Lower leg skin (tissue), 3 donors: Measurements from ENCODE around the gene WWTR1.

Experiments used
- POLR2A ChIP-seq, 2 donors: fragments of 450-650 bp; IDR thresholded peaks; one replicate each; pipeline ENCODE4 v1.6.1; 2016 to 2017; ENCODE audit warnings: antibody characterized with exemption in 2 of 2, mild to moderate bottlenecking in 1 of 2, moderate library complexity in 1 of 2
- TF ChIP-seq, protein P1 (sequence below), 3 donors: fragments of 450-650 bp; IDR thresholded peaks; one replicate each; pipeline ENCODE4 v1.5.1; 2016; ENCODE audit warnings: antibody characterized with exemption in 3 of 3, mild to moderate bottlenecking in 3 of 3, moderate library complexity in 2 of 3

DNA sequence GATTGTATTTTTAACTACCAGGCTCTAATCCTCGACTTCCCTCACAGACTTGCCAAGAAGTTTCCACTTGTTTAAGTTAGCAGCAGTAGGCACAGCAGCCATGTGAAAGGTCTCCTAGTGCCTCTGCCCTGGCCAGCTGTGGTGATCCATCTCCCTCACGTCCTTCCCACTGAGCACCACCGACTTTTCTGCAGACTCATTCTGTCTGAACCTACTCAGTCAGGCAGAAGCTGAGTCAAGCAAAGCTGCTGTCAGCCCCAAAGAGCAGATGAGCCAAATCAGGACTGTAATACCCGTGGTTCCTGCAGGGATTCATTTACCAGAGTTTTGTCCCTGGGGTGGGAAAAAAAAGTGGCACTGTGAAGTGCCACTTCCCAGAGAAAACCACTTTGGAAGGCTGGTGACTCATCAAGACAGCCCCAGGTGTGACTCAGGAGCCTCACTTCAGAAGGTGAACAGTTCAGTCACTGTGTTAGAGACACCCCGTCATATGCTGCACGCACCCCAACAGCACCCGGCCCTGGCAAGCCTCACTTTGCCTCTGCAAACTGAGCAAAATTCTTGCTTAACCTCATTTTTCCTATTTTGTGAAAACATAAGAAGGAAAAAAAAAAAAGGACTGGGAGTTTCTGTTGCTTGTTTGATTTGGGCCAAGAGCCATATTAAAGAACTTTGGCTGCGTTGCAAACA, 76.0 kb downstream of the WWTR1 start:
- TF ChIP-seq, protein P1, sequence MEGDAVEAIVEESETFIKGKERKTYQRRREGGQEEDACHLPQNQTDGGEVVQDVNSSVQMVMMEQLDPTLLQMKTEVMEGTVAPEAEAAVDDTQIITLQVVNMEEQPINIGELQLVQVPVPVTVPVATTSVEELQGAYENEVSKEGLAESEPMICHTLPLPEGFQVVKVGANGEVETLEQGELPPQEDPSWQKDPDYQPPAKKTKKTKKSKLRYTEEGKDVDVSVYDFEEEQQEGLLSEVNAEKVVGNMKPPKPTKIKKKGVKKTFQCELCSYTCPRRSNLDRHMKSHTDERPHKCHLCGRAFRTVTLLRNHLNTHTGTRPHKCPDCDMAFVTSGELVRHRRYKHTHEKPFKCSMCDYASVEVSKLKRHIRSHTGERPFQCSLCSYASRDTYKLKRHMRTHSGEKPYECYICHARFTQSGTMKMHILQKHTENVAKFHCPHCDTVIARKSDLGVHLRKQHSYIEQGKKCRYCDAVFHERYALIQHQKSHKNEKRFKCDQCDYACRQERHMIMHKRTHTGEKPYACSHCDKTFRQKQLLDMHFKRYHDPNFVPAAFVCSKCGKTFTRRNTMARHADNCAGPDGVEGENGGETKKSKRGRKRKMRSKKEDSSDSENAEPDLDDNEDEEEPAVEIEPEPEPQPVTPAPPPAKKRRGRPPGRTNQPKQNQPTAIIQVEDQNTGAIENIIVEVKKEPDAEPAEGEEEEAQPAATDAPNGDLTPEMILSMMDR (IDR thresholded peaks at IDR 0.05): no peak
- TF ChIP-seq POLR2A (IDR thresholded peaks at IDR 0.05): no peak
